ENCODE data around the gene FARS2.

Gene FARS2

GRCh38 chr6:5257400-5257799 lies 3.9 kb upstream of the FARS2 start (continued):
- TF ChIP-seq ZNF133 (tag by site-specific recombination; IDR thresholded peaks at IDR 0.05) (no peak), OSR2 (tag by site-specific recombination; IDR thresholded peaks at IDR 0.05) (no peak), ATF2 (tag by site-specific recombination; IDR thresholded peaks at IDR 0.05; ENCODE audit: low read depth) (no peak)
- TF ChIP-seq, protein P1, sequence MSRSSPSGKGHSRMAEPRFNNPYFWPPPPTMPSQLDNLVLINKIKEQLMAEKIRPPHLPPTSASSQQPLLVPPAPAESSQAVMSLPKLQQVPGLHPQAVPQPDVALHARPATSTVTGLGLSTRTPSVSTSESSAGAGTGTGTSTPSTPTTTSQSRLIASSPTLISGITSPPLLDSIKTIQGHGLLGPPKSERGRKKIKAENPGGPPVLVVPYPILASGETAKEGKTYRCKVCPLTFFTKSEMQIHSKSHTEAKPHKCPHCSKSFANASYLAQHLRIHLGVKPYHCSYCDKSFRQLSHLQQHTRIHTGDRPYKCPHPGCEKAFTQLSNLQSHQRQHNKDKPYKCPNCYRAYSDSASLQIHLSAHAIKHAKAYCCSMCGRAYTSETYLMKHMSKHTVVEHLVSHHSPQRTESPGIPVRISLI (tag by site-specific recombination; IDR thresholded peaks at IDR 0.05) = no peak

DNA sequence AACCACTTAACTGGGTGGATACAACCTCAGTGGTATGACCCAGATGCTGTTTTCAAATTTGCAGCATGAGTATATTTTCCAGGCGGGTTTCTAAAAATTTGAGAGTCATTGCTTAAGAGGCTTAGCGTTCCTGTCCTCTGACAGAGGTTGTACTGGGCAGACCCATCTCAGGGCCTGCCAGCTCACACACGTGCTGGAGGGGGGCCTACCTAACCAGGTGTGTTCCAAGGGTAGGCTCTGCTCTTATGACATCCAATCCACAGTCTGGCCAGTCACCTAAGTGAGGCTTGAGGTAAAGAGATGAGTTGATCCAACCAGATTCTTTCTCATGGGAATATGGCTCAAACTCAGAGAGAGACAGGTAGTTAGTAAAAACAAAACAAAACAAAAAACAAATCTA lies 1.9 kb upstream of the FARS2 start:
- POLR2A ChIA-PET = no interaction called here
- Histone ChIP-seq H3K27ac (ENCODE audit: extremely low read depth, low read depth, low read length) (no peak overlapping the region), H3K4me3 (ENCODE audit: low read depth, low read length) (0 out of 2 replicates have a peak overlapping the region, but pooled peaks have one; percentile 1), H3K36me3 (ENCODE audit: control insufficient read depth in 2 of 2, insufficient read depth in 1 of 2, low read length in 2 of 2) (peaks cover 0 to 14% of the 10 kb centered on the region in 2 experiments; a peak in 2 of 3 replicates), H3K9me3 (ENCODE audit: control insufficient read depth, insufficient read depth, low read depth, low read length) (no peaks in the 10 kb centered on the region), H3K4me1 (ENCODE audit: control insufficient read depth, insufficient read depth, low read length) (peaks cover 5% of the 10 kb centered on the region)
- no peak for TF ChIP-seq OVOL3 (tag by site-specific recombination; IDR thresholded peaks at IDR 0.05)
- TF ChIP-seq ZNF146 (tag by site-specific recombination; IDR thresholded peaks at IDR 0.05) = no peak
- TF ChIP-seq ZNF501 (tag by site-specific recombination; IDR thresholded peaks at IDR 0.05) = no peak
- no peak for TF ChIP-seq ZNF202 (tag by site-specific recombination; IDR thresholded peaks at IDR 0.05; ENCODE audit: borderline replicate concordance)
- TF ChIP-seq ZNF510 (tag by site-specific recombination; IDR thresholded peaks at IDR 0.05; ENCODE audit: insufficient replicate concordance) = no peak
- no peak for TF ChIP-seq ZNF560 (tag by site-specific recombination; IDR thresholded peaks at IDR 0.05; ENCODE audit: borderline replicate concordance)
- TF ChIP-seq SALL2 (tag by site-specific recombination; IDR thresholded peaks at IDR 0.05; ENCODE audit: borderline replicate concordance) = no peak
- no peak for TF ChIP-seq ZNF837 (tag by site-specific recombination; IDR thresholded peaks at IDR 0.05)
- no peak for TF ChIP-seq KLF10 (tag by site-specific recombination; IDR thresholded peaks at IDR 0.05)
- no peak for TF ChIP-seq ZXDB (tag by site-specific recombination; IDR thresholded peaks at IDR 0.05)
- TF ChIP-seq, protein P2, sequence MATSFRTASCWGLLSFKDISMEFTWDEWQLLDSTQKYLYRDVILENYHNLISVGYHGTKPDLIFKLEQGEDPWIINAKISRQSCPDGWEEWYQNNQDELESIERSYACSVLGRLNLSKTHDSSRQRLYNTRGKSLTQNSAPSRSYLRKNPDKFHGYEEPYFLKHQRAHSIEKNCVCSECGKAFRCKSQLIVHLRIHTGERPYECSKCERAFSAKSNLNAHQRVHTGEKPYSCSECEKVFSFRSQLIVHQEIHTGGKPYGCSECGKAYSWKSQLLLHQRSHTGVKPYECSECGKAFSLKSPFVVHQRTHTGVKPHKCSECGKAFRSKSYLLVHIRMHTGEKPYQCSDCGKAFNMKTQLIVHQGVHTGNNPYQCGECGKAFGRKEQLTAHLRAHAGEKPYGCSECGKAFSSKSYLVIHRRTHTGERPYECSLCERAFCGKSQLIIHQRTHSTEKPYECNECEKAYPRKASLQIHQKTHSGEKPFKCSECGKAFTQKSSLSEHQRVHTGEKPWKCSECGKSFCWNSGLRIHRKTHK (tag by site-specific recombination; IDR thresholded peaks at IDR 0.05) = no peak
- TF ChIP-seq ZNF248 (tag by site-specific recombination; IDR thresholded peaks at IDR 0.05) = no peak
- no peak for TF ChIP-seq ZNF37A (tag by site-specific recombination; IDR thresholded peaks at IDR 0.05)
- TF ChIP-seq ZNF324 (tag by site-specific recombination; IDR thresholded peaks at IDR 0.05) = no peak
- TF ChIP-seq SCRT2 (tag by site-specific recombination; IDR thresholded peaks at IDR 0.05) = no peak
- CTCF ChIA-PET = interaction anchor here (0.9 to 1.2 kb wide), 2 partner anchors 44 to 116 kb away, joined by 3 to 6 read pairs; no protein-coding TSS in a partner anchor

- Histone ChIP-seq H3K9me3 (ENCODE audit: control insufficient read depth, insufficient read depth, low read depth, low read length) (no peaks in the 10 kb centered on the region), H3K4me1 (ENCODE audit: control insufficient read depth, insufficient read depth, low read length) (peaks cover 10% of the 10 kb centered on the region), H3K36me3 (ENCODE audit: control insufficient read depth in 2 of 2, insufficient read depth in 1 of 2, low read length in 2 of 2) (peaks cover 0 to 14% of the 10 kb centered on the region in 2 experiments; a peak in 2 of 3 replicates), H3K4me3 (ENCODE audit: low read depth, low read length) (peak overlapping the region; percentile 98), H3K27ac (ENCODE audit: extremely low read depth, low read depth, low read length) (0 out of 2 replicates have a peak overlapping the region, but pooled peaks have one; percentile 1)
- CTCF ChIA-PET = interaction anchor here (0.6 to 1.7 kb wide), 7 partner anchors 43 to 846 kb away, joined by 3 to 6 read pairs (median 3); no protein-coding TSS in a partner anchor
- POLR2A ChIA-PET = interaction anchor here (0.6 to 1.7 kb wide), 7 partner anchors 10 to 1239 kb away, joined by 3 read pairs; a partner anchor contains a TSS
- TF ChIP-seq, protein P3, sequence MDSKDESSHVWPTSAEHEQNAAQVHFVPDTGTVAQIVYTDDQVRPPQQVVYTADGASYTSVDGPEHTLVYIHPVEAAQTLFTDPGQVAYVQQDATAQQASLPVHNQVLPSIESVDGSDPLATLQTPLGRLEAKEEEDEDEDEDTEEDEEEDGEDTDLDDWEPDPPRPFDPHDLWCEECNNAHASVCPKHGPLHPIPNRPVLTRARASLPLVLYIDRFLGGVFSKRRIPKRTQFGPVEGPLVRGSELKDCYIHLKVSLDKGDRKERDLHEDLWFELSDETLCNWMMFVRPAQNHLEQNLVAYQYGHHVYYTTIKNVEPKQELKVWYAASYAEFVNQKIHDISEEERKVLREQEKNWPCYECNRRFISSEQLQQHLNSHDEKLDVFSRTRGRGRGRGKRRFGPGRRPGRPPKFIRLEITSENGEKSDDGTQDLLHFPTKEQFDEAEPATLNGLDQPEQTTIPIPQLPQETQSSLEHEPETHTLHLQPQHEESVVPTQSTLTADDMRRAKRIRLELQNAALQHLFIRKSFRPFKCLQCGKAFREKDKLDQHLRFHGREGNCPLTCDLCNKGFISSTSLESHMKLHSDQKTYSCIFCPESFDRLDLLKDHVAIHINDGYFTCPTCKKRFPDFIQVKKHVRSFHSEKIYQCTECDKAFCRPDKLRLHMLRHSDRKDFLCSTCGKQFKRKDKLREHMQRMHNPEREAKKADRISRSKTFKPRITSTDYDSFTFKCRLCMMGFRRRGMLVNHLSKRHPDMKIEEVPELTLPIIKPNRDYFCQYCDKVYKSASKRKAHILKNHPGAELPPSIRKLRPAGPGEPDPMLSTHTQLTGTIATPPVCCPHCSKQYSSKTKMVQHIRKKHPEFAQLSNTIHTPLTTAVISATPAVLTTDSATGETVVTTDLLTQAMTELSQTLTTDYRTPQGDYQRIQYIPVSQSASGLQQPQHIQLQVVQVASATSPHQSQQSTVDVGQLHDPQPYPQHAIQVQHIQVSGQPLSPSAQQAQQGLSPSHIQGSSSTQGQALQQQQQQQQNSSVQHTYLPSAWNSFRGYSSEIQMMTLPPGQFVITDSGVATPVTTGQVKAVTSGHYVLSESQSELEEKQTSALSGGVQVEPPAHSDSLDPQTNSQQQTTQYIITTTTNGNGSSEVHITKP (tag by site-specific recombination; IDR thresholded peaks at IDR 0.05) = peak; percentile 98
- TF ChIP-seq ZNF660 (tag by site-specific recombination; IDR thresholded peaks at IDR 0.05) = 0 out of 2 replicates have a peak, but pooled peaks have one; percentile 6
- peak; percentile 52; the same call in 1 of the 2 replicates for TF ChIP-seq ZBTB48 (tag by site-specific recombination; IDR thresholded peaks at IDR 0.05)
- TF ChIP-seq ZNF624 (tag by site-specific recombination; IDR thresholded peaks at IDR 0.05) = no peak
- peak; percentile 3; the same call in 1 of the 2 replicates for TF ChIP-seq ZNF335 (tag by site-specific recombination; conservative IDR thresholded peaks at IDR 0.05)
- peak; percentile 52 for TF ChIP-seq ZNF341 (tag by site-specific recombination; IDR thresholded peaks at IDR 0.05; ENCODE audit: low read depth)
- TF ChIP-seq ZNF266 (tag by site-specific recombination; IDR thresholded peaks at IDR 0.05; ENCODE audit: low read depth) = peak; percentile 23; the same call in 1 of the 2 replicates
- TF ChIP-seq ZSCAN30 (tag by site-specific recombination; IDR thresholded peaks at IDR 0.05) = no peak
Measured at GRCh38 chr6:5260111-5260620, 1.1 kb upstream of the FARS2 start.
